HG03103 (cell line): Measurements from ENCODE around the gene MAST4.

Experiments used
- ATAC-seq: cut with Tn5 transposase; IDR thresholded peaks from one replicate; pipeline ENCODE4 v1.9.1; 2021; ENCODE audit warnings: low read depth; ENCODE audit not compliant: unreplicated experiment

MAST4 gene

DNA sequence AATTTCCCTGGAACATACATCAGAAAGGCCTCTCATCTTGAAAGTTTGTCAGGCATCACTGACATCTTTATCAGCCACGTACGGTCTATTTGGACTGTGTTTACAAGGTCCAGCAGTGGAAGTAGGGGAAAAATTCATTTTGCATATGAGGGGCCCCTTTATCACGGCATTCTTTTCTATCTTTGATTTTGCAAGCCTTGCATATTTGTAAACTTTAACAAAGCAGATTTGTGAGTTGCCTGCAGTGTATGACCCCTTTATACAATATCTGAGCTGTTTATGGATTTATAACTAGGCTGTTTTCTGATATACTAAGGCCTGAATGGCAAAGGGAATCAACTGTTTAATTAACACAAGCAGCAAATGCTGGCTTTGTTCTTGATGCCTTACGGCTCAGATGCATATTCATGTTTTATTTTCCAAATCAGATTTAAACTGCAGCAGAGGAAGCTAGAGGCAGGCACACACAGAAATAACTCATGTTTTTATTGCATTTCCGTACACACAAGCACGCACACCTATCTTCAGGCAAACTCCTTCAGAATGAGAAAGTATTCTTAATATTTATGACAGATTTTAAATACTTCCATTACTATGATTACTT, 539.3 kb downstream of the MAST4 start:
- no peak for ATAC-seq

DNA sequence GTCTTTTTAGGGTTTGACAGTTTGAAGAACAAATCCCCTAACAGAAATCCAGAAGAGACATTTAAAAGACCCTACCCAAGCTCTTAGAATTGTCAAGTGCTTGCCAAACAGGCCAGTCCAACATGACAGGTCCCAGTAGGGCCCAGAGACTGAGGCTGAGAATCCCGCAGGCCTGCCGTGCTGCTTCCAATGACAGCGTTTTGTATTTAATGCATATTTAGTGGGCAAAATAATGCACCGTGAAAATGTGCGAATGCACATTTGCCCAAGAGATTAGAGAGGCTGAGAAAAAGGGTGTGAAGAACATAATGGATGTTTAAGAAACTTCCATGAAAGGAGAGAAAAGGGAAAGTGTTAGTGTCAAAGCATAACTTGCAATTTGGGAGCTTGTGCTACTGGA, 542.8 kb downstream of the MAST4 start:
- no peak for ATAC-seq

DNA sequence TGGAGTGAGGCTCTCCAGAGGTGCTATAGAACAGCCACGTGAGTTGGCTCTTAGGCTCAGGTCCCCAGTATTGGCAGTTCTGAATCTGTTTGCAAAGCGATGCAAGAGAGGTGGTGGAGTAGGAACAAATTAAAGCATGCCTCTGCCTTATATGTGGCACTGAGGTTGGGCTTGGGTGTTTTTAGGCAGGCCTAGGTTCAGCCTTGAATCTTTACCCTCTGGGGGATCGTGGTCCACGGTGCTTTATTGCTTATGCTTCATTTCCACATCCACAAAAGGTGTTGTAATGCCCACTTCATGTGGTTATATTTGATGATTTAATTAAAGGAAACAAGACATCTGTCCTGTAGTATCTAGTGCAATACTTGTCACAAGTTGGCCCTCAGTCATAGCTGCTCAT, 544.2 kb downstream of the MAST4 start:
- ATAC-seq, result no peak

DNA sequence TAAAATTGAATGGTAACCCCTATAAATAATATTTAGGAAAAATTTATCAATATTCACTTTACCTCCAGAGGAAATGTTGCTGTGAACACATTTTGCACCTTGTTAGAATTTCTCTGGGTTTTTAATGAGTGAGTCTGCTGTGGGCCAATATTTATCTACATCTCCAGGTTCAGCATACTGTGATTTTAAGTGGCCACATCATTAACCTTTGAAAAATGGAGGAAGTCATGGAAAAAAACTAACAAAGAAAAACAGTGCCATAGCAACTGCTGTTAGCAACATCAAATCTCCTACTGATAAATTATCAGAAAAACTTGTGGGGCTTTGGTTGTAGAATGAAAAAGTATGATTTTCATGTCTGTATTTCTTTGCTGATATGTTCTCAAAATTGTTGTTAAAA, 545.5 kb downstream of the MAST4 start:
- no peak for ATAC-seq

DNA sequence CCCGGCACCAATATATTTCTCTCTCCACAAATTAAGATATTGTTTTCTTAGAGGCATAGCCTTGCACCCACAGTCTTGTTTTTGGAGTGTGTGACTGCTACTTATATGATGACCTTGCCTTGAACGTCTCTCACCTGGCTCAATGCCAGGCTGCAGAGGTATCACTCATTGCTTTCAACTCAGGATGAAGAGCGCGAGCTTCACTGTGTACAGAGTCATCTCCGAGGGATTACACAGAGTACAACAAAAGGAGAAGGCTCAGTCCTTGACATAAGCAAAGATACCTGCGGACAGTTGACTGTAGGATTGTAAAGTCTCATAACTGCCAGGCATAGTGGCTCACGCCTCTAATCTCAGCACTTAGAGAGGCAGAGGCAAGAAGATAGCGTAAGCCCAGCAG, 546.6 kb downstream of the MAST4 start:
- no peak for ATAC-seq

DNA sequence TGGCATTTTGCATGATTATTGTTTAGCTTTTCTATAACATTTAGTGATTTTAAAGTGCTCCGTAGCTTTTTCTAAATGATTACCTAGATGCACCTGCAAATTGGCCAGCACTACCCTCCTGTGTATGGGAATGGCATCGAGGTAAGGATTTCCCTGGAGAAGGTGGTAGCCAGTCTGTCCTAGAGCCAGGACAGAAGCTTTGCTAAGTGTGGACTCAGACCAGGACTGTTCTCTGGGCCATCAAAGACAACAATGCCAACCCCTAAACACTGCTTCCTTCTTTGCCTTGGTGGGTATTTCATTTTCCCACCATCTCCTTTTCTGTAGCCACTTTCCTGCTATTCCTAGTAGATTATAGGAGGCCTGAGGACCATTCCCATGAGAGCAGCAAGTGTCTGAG, 547.4 kb downstream of the MAST4 start:
- no peak for ATAC-seq

DNA sequence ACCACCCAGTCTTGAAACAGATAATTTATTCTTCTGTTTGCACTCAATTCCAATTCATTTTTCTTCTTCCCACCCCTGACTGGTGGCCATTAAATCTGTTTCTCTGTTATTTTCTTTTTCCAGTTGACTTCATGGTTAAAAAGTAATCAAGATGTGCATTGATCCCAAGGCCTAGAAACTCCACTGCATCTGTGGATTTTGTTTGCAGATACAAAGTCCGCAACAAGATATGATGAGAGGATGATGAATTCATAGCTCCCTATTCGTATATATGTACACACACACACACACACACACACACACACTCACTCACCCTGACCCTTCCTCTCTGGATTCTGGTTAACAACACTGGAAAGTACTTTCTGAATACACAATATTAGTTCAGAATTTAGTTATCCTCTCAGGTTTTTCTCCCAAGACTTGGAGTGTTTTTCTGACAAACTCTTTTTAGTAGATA, 548.0 kb downstream of the MAST4 start:
- no peak for ATAC-seq

DNA sequence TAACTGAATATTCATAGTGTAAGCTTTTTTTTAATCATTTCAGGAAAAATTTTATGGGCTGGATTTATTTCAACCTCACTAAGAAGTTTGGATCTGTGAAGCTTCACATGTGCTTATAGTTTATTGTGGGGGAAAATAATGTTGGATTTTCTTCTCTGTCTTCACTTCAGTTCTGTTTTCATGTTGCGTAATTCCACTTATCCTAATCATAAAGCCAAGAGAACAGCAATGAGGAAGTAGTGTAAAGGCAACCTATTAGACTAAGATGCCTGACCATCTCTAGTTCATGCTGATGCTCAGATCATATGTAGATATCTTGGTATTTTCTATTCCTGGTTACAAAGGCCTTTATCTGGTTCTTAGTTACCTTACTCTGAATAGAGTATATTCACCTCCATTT, 550.4 kb downstream of the MAST4 start:
- ATAC-seq, result no peak

DNA sequence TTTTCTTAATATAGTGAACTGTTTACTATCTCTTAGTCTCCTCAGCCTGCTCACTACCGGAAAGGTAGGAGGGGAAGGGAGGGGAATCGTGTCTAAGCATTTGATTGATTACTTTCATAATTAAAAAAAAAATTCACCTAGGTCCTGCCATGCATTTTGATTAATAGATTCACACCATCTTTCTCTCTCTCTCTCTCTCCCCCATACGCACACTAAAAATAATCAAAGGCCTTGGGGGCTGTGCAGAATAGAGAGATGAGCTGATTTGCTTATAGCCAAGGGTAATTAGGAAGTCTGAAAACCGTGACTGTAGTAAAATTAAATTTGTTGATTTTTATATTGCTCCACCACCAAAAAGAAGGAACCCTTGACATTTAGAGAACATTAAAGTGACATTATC, 550.8 kb downstream of the MAST4 start:
- ATAC-seq, result no peak

DNA sequence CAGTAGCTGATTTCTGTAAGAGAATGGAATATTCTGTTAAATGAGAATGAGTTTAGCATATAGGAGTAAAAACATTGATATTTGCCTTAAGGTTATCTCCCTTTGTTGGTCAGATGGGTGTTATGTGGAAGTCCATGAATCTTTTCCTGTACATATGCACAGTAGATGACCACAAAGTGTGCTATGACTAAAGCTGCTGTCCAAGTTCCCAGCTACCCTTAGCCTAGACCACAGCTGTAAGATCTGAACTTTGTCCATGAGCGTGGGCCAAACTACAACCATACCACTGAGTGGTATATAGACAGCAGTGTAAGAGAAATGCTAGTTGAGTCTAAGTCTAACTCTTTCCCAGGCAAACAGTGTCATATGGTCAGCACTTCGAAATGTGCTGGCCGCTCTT, 551.6 kb downstream of the MAST4 start:
- ATAC-seq, result no peak

DNA sequence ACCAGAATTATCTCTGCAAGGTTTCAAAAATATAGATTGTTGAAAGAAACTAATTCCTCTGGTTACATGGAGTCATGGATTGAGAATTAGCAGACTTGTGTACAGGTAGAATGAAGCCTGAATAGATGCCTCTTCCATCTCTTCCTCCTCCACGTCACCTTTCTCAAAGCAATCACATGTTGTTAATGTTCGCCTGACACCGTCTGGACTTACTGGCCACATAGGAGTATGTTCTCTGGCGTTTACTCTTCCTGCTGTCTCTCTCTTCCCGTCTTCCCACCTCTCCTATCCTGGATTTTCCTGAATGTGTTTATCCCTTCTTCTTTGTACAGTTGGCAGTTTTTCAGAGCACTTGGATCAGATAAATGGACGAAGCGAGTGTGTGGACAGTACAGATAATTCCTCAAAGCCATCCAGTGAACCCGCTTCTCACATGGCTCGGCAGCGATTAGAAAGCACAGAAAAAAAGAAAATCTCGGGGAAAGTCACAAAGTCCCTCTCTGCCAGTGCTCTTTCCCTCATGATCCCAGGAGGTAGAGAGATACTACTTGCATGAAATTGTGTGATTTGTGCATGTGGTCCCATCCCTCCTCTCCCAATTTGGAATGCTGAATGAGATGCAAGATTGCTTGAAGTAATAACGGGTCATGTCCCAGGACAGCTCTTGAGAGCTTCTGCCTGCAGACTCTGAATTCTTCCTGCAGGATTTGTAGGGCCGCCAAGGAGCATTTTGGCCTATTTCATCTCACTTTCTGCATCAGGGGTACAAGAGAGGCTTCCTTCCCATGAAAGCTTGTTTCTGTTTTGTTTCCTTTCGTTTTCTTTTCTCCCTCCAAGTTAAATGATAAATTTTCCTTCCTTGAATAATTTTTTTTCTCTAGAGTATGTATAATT, 553.1 kb downstream of the MAST4 start:
- no peak for ATAC-seq

DNA sequence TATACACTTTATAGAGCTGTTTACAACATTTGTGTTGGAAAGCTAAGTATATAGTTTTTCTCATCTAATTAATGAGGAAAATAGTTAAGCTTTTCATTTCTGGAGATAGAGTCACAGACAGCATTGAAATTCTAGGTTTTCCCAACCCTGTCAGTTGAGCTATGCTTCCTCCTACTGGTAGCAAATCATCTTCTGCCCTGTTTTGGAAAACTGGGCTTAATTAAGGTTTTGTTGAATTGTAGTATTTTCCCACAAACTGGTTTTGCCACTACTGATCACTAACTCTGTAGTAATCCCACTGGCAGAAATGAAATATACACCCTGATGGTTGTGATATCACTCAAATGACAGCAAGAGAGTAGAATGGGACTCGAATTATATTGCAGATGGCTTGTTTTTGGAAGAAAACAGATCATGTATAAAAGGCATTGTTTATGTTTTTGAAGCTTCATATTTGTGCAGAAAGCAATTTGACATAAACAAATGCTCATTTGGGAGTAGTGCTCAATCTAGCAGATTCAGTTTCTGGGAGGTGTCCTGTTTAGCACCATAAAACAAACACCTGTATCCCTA, 553.8 kb downstream of the MAST4 start:
- ATAC-seq, result no peak

DNA sequence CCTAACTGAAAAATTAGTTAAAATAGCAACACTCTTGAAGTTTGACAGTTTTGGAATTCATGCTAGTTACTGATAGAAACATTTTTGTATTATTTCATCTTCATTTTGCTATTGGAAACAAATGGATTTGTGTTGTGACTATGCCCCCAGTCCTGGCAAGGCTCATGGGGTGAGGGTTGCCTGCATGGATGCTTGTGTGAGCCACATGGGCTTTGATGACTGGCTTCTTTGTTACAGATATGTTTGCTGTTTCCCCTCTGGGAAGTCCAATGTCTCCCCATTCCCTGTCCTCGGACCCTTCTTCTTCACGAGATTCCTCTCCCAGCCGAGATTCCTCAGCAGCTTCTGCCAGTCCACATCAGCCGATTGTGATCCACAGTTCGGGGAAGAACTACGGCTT, 556.2 kb downstream of the MAST4 start:
- ATAC-seq, result no peak

DNA sequence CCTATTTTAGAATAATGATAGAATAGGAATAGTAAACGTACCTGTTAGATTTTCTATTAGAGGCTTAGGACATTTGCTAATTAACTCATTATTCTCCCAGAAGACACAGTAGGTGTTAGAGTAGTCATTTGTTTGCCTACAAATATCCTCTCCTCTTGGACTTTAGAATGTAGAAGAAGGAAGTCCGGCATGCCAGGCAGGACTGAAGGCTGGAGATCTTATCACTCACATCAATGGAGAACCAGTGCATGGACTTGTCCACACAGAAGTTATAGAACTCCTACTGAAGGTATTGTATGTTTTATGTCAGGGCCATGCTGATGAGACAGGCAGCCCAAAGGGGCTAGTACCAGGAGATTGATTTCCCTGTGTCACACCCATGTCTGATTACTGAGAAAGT, 557.1 kb downstream of the MAST4 start:
- no peak for ATAC-seq

DNA sequence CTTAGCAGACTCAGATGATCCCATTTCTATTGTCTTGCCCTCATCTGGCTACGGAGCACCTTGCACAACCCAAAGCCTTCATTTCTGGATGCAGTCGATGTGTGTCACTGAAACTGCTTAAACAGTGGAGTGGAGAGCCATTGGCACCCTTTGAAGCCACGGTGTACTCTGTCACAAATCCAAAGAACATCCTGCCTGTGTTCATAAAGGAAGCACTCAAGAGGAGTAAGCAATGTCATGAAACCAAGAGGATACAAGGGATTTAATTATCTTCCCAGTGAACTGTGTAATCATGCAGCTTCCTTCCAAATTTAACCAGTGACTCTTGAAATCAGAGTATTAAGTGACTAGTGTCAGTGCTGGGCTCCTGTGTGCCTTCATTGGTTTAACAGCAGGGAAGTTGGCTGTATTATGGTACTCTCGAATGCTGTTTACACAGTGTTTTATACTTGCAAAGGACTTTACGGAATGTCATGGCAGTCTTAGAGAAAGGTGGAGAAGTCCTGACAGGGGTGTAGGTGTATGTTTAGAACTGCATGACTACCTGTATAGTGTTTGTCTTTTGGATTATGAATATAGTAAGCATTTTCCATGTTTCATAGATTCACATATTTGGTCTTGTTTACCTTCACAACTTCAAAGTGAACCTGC, 558.5 kb downstream of the MAST4 start:
- ATAC-seq, result no peak

DNA sequence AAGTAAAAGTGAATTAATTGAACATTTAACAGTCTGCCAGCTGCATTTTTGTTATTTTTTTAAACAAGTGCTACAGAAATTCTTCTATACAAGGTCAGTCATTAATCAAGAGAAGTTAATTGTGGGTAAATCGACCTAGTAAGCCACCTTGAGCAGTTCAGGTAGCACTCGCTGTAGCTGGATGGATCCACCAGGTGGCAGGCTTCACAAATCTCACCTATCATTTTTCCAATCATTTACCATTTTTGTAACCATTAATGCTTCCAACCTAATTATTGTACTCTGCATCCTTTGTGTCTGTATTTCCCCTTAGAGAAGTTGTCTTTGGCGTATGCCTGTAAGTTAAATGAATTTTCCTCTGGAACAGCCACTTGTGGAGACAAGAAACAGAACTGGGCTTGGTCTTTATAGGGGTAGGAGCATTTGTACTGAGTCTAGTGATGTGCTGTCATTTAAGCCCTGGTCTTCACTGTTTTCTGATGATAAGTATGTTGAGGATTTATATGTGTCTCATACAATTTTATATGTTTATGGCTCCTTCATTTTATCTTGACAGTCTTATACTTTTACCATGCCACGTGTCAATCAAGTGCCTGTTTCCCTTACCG, 560.9 kb downstream of the MAST4 start:
- ATAC-seq, result no peak

DNA sequence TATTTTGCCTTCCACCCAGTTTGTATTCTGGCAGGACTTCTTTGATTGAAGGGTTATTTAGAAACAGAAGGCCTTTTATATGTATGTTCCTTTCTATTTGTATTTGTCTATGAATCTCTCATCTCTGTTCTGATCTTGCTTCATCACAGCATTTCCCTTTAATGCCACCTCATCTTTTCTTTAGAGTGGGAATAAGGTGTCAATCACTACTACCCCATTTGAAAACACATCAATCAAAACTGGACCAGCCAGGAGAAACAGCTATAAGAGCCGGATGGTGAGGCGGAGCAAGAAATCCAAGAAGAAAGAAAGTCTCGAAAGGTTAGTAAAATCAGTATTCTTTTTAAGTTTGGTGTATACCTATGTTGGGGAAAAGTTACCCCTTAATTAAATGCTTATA, 564.1 kb downstream of the MAST4 start:
- no peak for ATAC-seq

DNA sequence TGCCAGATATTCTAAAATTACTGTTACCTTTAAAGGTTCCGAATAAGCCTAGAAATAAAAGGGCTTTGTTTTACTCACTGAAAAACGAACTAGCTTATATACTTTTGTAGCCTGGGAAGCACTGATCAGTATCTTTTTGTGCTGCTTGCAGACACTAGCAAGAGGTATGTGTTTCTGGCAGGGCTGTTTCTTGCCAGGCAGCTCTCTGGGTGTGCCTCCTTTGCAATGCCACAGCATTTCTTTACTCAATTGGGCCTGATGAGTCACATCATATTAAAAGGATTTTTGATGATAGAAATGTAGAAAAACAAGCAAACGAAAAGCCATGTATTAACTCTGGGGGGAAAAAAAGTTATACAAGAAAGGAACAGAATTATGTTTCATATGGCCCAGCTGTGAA, 564.8 kb downstream of the MAST4 start:
- no peak for ATAC-seq

DNA sequence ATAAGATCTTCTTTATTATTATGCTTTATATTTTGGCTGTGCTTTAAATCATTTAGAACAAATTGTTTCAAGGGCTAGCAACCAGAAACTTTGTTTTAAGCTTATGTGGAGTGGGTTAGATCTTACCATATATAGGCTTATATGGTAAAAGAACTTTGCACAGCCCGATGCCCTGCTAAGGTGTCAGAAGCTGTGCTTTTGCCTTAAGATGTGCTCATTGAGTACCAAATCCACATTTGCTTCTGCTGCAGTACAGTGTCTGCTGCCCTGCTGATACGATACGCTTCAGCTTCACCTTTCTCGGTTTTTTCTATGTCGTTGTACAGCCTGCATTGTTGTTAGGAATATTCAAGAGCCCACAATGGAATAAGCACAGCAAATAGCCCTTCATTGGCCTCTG, 565.6 kb downstream of the MAST4 start:
- ATAC-seq, result no peak

DNA sequence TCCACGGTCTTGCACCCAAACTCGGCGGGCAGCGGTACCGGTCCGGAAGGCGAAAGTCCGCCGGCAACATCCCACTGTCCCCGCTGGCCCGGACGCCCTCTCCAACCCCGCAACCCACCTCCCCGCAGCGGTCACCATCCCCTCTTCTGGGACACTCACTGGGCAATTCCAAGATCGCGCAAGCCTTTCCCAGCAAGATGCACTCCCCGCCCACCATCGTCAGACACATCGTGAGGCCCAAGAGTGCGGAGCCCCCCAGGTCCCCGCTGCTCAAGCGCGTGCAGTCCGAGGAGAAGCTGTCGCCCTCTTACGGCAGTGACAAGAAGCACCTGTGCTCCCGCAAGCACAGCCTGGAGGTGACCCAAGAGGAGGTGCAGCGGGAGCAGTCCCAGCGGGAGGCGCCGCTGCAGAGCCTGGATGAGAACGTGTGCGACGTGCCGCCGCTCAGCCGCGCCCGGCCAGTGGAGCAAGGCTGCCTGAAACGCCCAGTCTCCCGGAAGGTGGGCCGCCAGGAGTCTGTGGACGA, 567.1 kb downstream of the MAST4 start:
- ATAC-seq, result no peak
